ENCODE measurements around the gene CUX1. TPM values are rescaled to one million over a fixed set of nuclear protein-coding genes. Genes with fewer than 3 reads are reported as not detected.

The CUX1 gene
- total RNA-seq, 3 donors from 2014 or later: 35.1 to 54.4 (median 41.1) TPM

- no peaks in the 10 kb centered on the region for H3K9me3 ChIP-seq
- no peak overlapping the region for H3K4me3 ChIP-seq
- no peaks in the 10 kb centered on the region for H3K36me3 ChIP-seq
- H3K27me3 ChIP-seq: no peaks in the 10 kb centered on the region
- TF ChIP-seq CTCF (IDR thresholded peaks at IDR 0.05) (no peak), POLR2A (IDR thresholded peaks at IDR 0.05) (no peak), POLR2AphosphoS5 (IDR thresholded peaks at IDR 0.05) (no peak)
- no peak overlapping the region for H3K27ac ChIP-seq
- H3K4me1 ChIP-seq: no peaks in the 10 kb centered on the region
- no peak for DNase-seq (ENCODE audit: low spot score in 2 of 2)
- intact Hi-C loops (cut with DNase I; ENCODE audit: low total_unique reads): no loop called here
These were observed 302.5 kb downstream of the CUX1 start for GRCh38 chr7:102119925-102120324.

GRCh38 chr7:102120666-102121195, 303.3 kb downstream of the CUX1 start:
- intact Hi-C loops (cut with DNase I; ENCODE audit: low total_unique reads): no loop called here
- DNase-seq (ENCODE audit: low spot score in 2 of 2): no peak
- no peaks in the 10 kb centered on the region for H3K4me1 ChIP-seq

GRCh38 chr7:102122026-102122425, 304.6 kb downstream of the CUX1 start:
- Histone ChIP-seq H3K27me3 (no peaks in the 10 kb centered on the region), H3K4me3 (no peak overlapping the region), H3K36me3 (no peaks in the 10 kb centered on the region), H3K4me1 (no peaks in the 10 kb centered on the region), H3K27ac (no peak overlapping the region), H3K9me3 (no peaks in the 10 kb centered on the region)
- no peak for DNase-seq (ENCODE audit: low spot score in 2 of 2)
- TF ChIP-seq CTCF (IDR thresholded peaks at IDR 0.05): no peak
- no peak for TF ChIP-seq POLR2A (IDR thresholded peaks at IDR 0.05)
- TF ChIP-seq POLR2AphosphoS5 (IDR thresholded peaks at IDR 0.05): no peak
- intact Hi-C loops (cut with DNase I; ENCODE audit: low total_unique reads): no loop called here

More at GRCh38 chr7:102120666-102121195, 303.3 kb downstream of the CUX1 start:
- Histone ChIP-seq H3K9me3 (no peaks in the 10 kb centered on the region), H3K27ac (no peak overlapping the region), H3K36me3 (no peaks in the 10 kb centered on the region), H3K4me3 (no peak overlapping the region), H3K27me3 (no peaks in the 10 kb centered on the region)
- TF ChIP-seq POLR2AphosphoS5 (IDR thresholded peaks at IDR 0.05) (no peak), POLR2A (IDR thresholded peaks at IDR 0.05) (no peak), CTCF (IDR thresholded peaks at IDR 0.05) (no peak)

- H3K9me3 ChIP-seq: no peaks in the 10 kb centered on the region
- no peaks in the 10 kb centered on the region for H3K36me3 ChIP-seq
- no peaks in the 10 kb centered on the region for H3K27me3 ChIP-seq
- DNase-seq (ENCODE audit: low spot score in 2 of 2): no peak
- no peak overlapping the region for H3K4me3 ChIP-seq
- intact Hi-C loops (cut with DNase I; ENCODE audit: low total_unique reads): no loop called here
- H3K4me1 ChIP-seq: no peaks in the 10 kb centered on the region
- H3K27ac ChIP-seq: no peak overlapping the region
- TF ChIP-seq CTCF (IDR thresholded peaks at IDR 0.05) (no peak), POLR2A (IDR thresholded peaks at IDR 0.05) (no peak), POLR2AphosphoS5 (IDR thresholded peaks at IDR 0.05) (no peak)
These were observed 307.7 kb downstream of the CUX1 start for GRCh38 chr7:102125127-102125596.

GRCh38 chr7:102128303-102128702, 310.9 kb downstream of the CUX1 start:
- Histone ChIP-seq H3K4me3 (no peak overlapping the region), H3K9me3 (no peaks in the 10 kb centered on the region), H3K27ac (no peak overlapping the region), H3K27me3 (no peaks in the 10 kb centered on the region), H3K4me1 (no peaks in the 10 kb centered on the region), H3K36me3 (no peaks in the 10 kb centered on the region)
- intact Hi-C loops (cut with DNase I; ENCODE audit: low total_unique reads): no loop called here
- no peak for DNase-seq (ENCODE audit: low spot score in 2 of 2)
- no peak for TF ChIP-seq CTCF (IDR thresholded peaks at IDR 0.05)

Measured in breast epithelium (tissue), 4 donors.